Thyroid gland (tissue), 4 donors: ENCODE results near the gene SPRN.

Source experiments
- CTCF ChIP-seq, 6 experiments: fragments of 200-600 bp in 3 of 6; fragments of 450-650 bp in 3 of 6; sonication (generic) in 3 of 6; IDR thresholded peaks; one replicate each; pipeline ENCODE4 v1.5.1; 2016 to 2019; ENCODE audit warnings: antibody characterized with exemption in 6 of 6, mild to moderate bottlenecking in 2 of 6, inconsistent platforms in 1 of 6, moderate library complexity in 1 of 6
- POLR2A ChIP-seq, 2 donors: fragments of 450-650 bp; IDR thresholded peaks; one replicate each; pipeline ENCODE4 v1.6.1; 2017; ENCODE audit warnings: antibody characterized with exemption in 2 of 2, mild to moderate bottlenecking in 2 of 2, moderate library complexity in 1 of 2

- TF ChIP-seq CTCF (IDR thresholded peaks at IDR 0.05) (no peak), POLR2A (IDR thresholded peaks at IDR 0.05) (peak in 1 of 2 donors; percentile 66)
Observed at GRCh38 chr10:133379152-133379800, 45.1 kb downstream of the SPRN start, which contains the start of gene PAOX.
